Gastroesophageal sphincter (tissue), 4 donors: ENCODE measurements around the gene INTS14. TPM values are rescaled to one million over a fixed set of nuclear protein-coding genes. Genes with fewer than 3 reads are reported as not detected.

Experiments used
- ATAC-seq: fragments of 150-250 bp; one replicate; pipeline ENCODE4 v1.9.1; 2016; ENCODE audit warnings: mild to moderate bottlenecking, moderate library complexity
- H3K27ac ChIP-seq, 4 donors: fragments of 200-600 bp; sonication (generic) in 3 of 4; 1 replicate in 3 of 4; 2 replicates in 1 of 4; pipeline ENCODE4 v1.5.1; 2016 to 2019
- H3K27me3 ChIP-seq: fragments of 200-600 bp; sonication (generic); one replicate; pipeline ENCODE4 v1.5.1; 2019
- H3K36me3 ChIP-seq, 2 donors: fragments of 200-600 bp; sonication (generic); one replicate each; pipeline ENCODE4 v1.5.1; 2019; ENCODE audit warnings: control low read depth in 1 of 2
- H3K4me1 ChIP-seq, 3 donors: fragments of 200-600 bp; sonication (generic); 1 replicate in 2 of 3; 2 replicates in 1 of 3; pipeline ENCODE4 v1.5.1; 2016 to 2019; ENCODE audit warnings: control low read depth in 2 of 3
- H3K4me3 ChIP-seq, 2 donors: fragments of 200-600 bp; sonication (generic); one replicate each; pipeline ENCODE4 v1.5.1; 2019; ENCODE audit warnings: mild to moderate bottlenecking in 1 of 2, moderate library complexity in 1 of 2
- H3K9me3 ChIP-seq, 3 donors: fragments of 200-600 bp; sonication (generic); one replicate each; pipeline ENCODE4 v1.5.1; 2017 to 2019; ENCODE audit warnings: control low read depth in 2 of 3
- EP300 ChIP-seq: sonication (generic); formaldehyde crosslinking; IDR thresholded peaks from one replicate; pipeline ENCODE4 v1.6.1; 2017; ENCODE audit warnings: antibody characterized with exemption, mild to moderate bottlenecking
- POLR2A ChIP-seq, 2 donors: fragments of 450-650 bp; IDR thresholded peaks; one replicate each; pipeline ENCODE4 v1.6.1; 2017; ENCODE audit warnings: antibody characterized with exemption in 2 of 2, mild to moderate bottlenecking in 2 of 2, moderate library complexity in 1 of 2
- POLR2AphosphoS5 ChIP-seq: sonication (generic); formaldehyde crosslinking; IDR thresholded peaks from one replicate; pipeline ENCODE4 v1.6.1; 2017; ENCODE audit warnings: antibody characterized with exemption
- WGBS, 2 donors: methylation state at CpG; one replicate each; pipeline ENCODE4 v1.1.5; 2018; ENCODE audit warnings: low coverage in 1 of 2; 5-methylcytosine and 5-hydroxymethylcytosine counted together
- total RNA-seq, 4 donors: library from RNA; depleted of rRNA; stranded (reverse); fragments of >200 nt; gene quantifications; one replicate each; pipeline ENCODE4 v1.1.0, GENCODE V29; 2016
- TF ChIP-seq, protein P1 (sequence below), 4 experiments: fragments of 200-600 bp in 2 of 4; fragments of 450-650 bp in 2 of 4; sonication (generic) in 1 of 4; IDR thresholded peaks; one replicate each; pipeline ENCODE4 v1.5.1; 2017 to 2019; ENCODE audit warnings: antibody characterized with exemption in 4 of 4, mild to moderate bottlenecking in 2 of 4, moderate library complexity in 2 of 4

The INTS14 gene
- total RNA-seq, 4 donors from 2014 or later = 23.8 to 33.5 (median 28.8) TPM

- no peak for ATAC-seq
- Histone ChIP-seq H3K9me3 (no peaks in the 10 kb centered on the region), H3K27ac (no peak overlapping the region), H3K27me3 (no peaks in the 10 kb centered on the region), H3K36me3 (no peaks in the 10 kb centered on the region), H3K4me3 (no peak overlapping the region), H3K4me1 (no peaks in the 10 kb centered on the region)
- TF ChIP-seq EP300 (no peak), POLR2AphosphoS5 (no peak), POLR2A (IDR thresholded peaks at IDR 0.05) (no peak)
- TF ChIP-seq, protein P1, sequence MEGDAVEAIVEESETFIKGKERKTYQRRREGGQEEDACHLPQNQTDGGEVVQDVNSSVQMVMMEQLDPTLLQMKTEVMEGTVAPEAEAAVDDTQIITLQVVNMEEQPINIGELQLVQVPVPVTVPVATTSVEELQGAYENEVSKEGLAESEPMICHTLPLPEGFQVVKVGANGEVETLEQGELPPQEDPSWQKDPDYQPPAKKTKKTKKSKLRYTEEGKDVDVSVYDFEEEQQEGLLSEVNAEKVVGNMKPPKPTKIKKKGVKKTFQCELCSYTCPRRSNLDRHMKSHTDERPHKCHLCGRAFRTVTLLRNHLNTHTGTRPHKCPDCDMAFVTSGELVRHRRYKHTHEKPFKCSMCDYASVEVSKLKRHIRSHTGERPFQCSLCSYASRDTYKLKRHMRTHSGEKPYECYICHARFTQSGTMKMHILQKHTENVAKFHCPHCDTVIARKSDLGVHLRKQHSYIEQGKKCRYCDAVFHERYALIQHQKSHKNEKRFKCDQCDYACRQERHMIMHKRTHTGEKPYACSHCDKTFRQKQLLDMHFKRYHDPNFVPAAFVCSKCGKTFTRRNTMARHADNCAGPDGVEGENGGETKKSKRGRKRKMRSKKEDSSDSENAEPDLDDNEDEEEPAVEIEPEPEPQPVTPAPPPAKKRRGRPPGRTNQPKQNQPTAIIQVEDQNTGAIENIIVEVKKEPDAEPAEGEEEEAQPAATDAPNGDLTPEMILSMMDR (IDR thresholded peaks at IDR 0.05) = no peak
- 60 to 73% methylated on average over 1 of the region's 1 CpG for WGBS, 2 donors
These were observed 70.6 kb downstream of the INTS14 start for GRCh38 chr15:65540314-65540713.

GRCh38 chr15:65535192-65535591 lies 75.7 kb downstream of the INTS14 start:
- 72 to 76% methylated on average over 4 of the region's 4 CpGs for WGBS, 2 donors
- TF ChIP-seq POLR2AphosphoS5 (no peak), EP300 (no peak), POLR2A (IDR thresholded peaks at IDR 0.05) (no peak)
- TF ChIP-seq, protein P1 (IDR thresholded peaks at IDR 0.05) = no peak

DNA sequence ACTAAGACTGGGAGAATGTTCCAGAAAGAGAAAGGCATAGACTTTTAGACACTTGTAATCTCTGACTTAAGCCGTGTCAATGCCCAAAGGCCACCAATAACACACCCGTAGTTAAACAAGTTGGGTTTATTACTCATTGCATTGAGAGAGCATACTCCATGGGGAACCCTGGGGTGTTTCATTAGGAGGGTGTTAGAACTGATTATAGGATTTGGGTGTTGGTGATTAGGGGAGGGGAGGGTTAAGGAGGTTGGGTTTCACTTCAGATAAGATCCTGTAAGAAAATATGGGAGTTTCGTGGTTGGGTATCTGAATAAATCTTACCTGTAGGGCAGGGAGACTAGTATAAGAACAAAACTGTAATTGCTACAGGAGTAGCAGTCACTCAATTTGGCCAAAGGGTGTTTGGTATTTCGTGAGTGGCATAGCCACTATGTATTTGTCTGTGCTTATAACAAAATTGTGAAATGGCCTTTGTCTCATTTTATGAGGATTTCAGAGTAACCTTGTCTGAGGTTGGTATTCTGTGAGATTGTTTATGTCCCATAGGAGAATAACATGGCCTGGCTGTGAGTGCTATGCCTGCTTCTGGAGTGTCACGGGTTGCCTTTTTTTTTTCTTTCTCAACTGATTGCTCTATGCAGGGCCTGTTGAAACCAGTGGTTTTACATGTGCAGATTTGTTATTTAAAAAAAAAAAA lies 77.7 kb downstream of the INTS14 start:
- H3K9me3 ChIP-seq = no peaks in the 10 kb centered on the region
- H3K27me3 ChIP-seq = no peaks in the 10 kb centered on the region
- TF ChIP-seq POLR2AphosphoS5 = no peak
- TF ChIP-seq EP300 = no peak
- TF ChIP-seq POLR2A (IDR thresholded peaks at IDR 0.05) = no peak
- TF ChIP-seq, protein P1 (IDR thresholded peaks at IDR 0.05) = no peak
- H3K4me3 ChIP-seq = no peak overlapping the region
- 65% methylated on average over 3 to 5 of the region's 5 CpGs for WGBS, 2 donors
- H3K36me3 ChIP-seq = no peaks in the 10 kb centered on the region
- peaks cover 0 to 34% (median 2%) of the 10 kb centered on the region in 3 donors for H3K4me1 ChIP-seq
- no peak overlapping the region for H3K27ac ChIP-seq
- no peak for ATAC-seq

More at GRCh38 chr15:65535192-65535591, 75.7 kb downstream of the INTS14 start:
- H3K9me3 ChIP-seq = no peaks in the 10 kb centered on the region
- no peaks in the 10 kb centered on the region for H3K36me3 ChIP-seq
- ATAC-seq = no peak
- H3K4me1 ChIP-seq = peaks cover 0 to 26% (median 2%) of the 10 kb centered on the region in 3 donors
- H3K4me3 ChIP-seq = no peak overlapping the region
- H3K27me3 ChIP-seq = no peaks in the 10 kb centered on the region
- no peak overlapping the region for H3K27ac ChIP-seq

GRCh38 chr15:65532738-65533051 lies 78.2 kb downstream of the INTS14 start:
- Histone ChIP-seq H3K27me3 (no peaks in the 10 kb centered on the region), H3K27ac (no peak overlapping the region), H3K4me1 (peaks cover 0 to 34% (median 2%) of the 10 kb centered on the region in 3 donors), H3K9me3 (no peaks in the 10 kb centered on the region), H3K36me3 (no peaks in the 10 kb centered on the region), H3K4me3 (no peak overlapping the region)
- 64 to 92% methylated on average over 1 of the region's 1 CpG for WGBS, 2 donors
- TF ChIP-seq POLR2AphosphoS5 = no peak
- no peak for TF ChIP-seq EP300
- no peak for ATAC-seq

- H3K9me3 ChIP-seq = no peaks in the 10 kb centered on the region
- TF ChIP-seq POLR2AphosphoS5 (peak; percentile 64), POLR2A (IDR thresholded peaks at IDR 0.05) (peak; percentile 33 to 40), EP300 (no peak)
- TF ChIP-seq, protein P1 (IDR thresholded peaks at IDR 0.05) = peak in 1 of 4 experiments; percentile 31
- peak; percentile 98 for ATAC-seq
- H3K27me3 ChIP-seq = no peaks in the 10 kb centered on the region
- peaks cover 0 to 34% (median 2%) of the 10 kb centered on the region in 3 donors for H3K4me1 ChIP-seq
- H3K4me3 ChIP-seq = peak within 1 kb of the TSS; percentile 79
- 2% methylated on average over 10 of the region's 88 CpGs; no CpG with 5 or more reads in 1 of the 2 donors for WGBS, 2 donors
- H3K36me3 ChIP-seq = no peaks in the 10 kb centered on the region
- peak within 1 kb of the TSS; percentile 19 to 84 (median 75) for H3K27ac ChIP-seq
These were observed 80.4 kb downstream of the INTS14 start, which contains the start of gene HACD3 for GRCh38 chr15:65530318-65531111. Gene HACD3 (plus strand): TSS chr15:65530463. CDS start chr15:65530632, 169 bp downstream.
